WTC11 (cell line): Measurements from ENCODE around the gene MYMK. TPM values are rescaled to one million over a fixed set of nuclear protein-coding genes. Genes with fewer than 3 reads are reported as not detected.
"Not testable (repeated sequence)": the region's sequence is repeated elsewhere in the genome, so short reads cannot be mapped to it uniquely, and the experiment has no call there.

Experiments
- ATAC-seq: fragments of 200-7000 bp; cut with Tn5 transposase; 2 replicates; pipeline ENCODE4 v1.10.0; 2021; ENCODE audit warnings: mild to moderate bottlenecking, moderate library complexity
- CTCF ChIA-PET: fragments of 300-600 bp; sonication (Branson Sonifier 250); formaldehyde crosslinking; loops from one replicate; lab custom pipeline; 2021; ENCODE audit warnings: antibody characterized with exemption; lab: Charles Lee
- POLR2A ChIA-PET: fragments of 350-600 bp; sonication (Branson Sonifier 250); formaldehyde crosslinking; loops from one replicate; lab custom pipeline; 2021; ENCODE audit warnings: antibody characterized with exemption; lab: Charles Lee
- DNase-seq: peaks from one replicate; pipeline ENCODE4 v3.0.0; 2021; ENCODE audit warnings: low spot score
- H3K27ac Mint-ChIP-seq: 2 replicates; pipeline ENCODE4 v1.8.0; 2021; ENCODE audit warnings: mixed read lengths
- H3K27me3 Mint-ChIP-seq: 2 replicates; pipeline ENCODE4 v1.8.0; 2021; ENCODE audit warnings: low read depth, mild to moderate bottlenecking, moderate library complexity, mixed read lengths
- H3K36me3 Mint-ChIP-seq: 2 replicates; pipeline ENCODE4 v1.8.0; 2021; ENCODE audit warnings: mixed read lengths
- H3K4me1 Mint-ChIP-seq: 2 replicates; pipeline ENCODE4 v1.8.0; 2022; ENCODE audit warnings: mixed read lengths
- H3K4me3 Mint-ChIP-seq: 2 replicates; pipeline ENCODE4 v1.8.0; 2021; ENCODE audit warnings: mild to moderate bottlenecking, moderate library complexity, mixed read lengths
- H3K9me3 Mint-ChIP-seq: 2 replicates; pipeline ENCODE4 v1.8.0; 2021; ENCODE audit warnings: mixed read lengths
- KAT7 ChIP-seq: sonication (generic); formaldehyde crosslinking; IDR thresholded peaks from 2 replicates; pipeline ENCODE4 v1.8.1; 2023; ENCODE audit warnings: missing genetic modification reagents, mild to moderate bottlenecking, borderline replicate concordance
- NFYB ChIP-seq: sonication (generic); formaldehyde crosslinking; conservative IDR thresholded peaks from 2 replicates; pipeline ENCODE4 v1.8.0; 2022; ENCODE audit warnings: low read depth, missing genetic modification reagents
- PRDM15 ChIP-seq: sonication (generic); formaldehyde crosslinking; IDR thresholded peaks from 2 replicates; pipeline ENCODE4 v1.8.0; 2022; ENCODE audit warnings: missing genetic modification reagents
- ZNF232 ChIP-seq: sonication (generic); formaldehyde crosslinking; IDR thresholded peaks from 2 replicates; pipeline ENCODE4 v1.8.0; 2022; ENCODE audit warnings: mild to moderate bottlenecking, missing genetic modification reagents
- ZNF263 ChIP-seq: sonication (generic); formaldehyde crosslinking; IDR thresholded peaks from 2 replicates; pipeline ENCODE4 v1.8.1; 2022; ENCODE audit warnings: low read depth, mild to moderate bottlenecking, moderate library complexity, missing genetic modification reagents
- ZNF671 ChIP-seq: fragments of 250-450 bp; sonication (Bioruptor Pico); IDR thresholded peaks from 2 replicates; pipeline ENCODE4 v1.8.0; 2021; ENCODE audit warnings: mild to moderate bottlenecking
- total RNA-seq: library from RNA; stranded (reverse); gene quantifications from 3 replicates; pipeline ENCODE4 v1.2.3, GENCODE V29; 2021
- TF ChIP-seq, protein P1 (sequence below): sonication (generic); formaldehyde crosslinking; IDR thresholded peaks from 2 replicates; pipeline ENCODE4 v1.8.0; 2023; ENCODE audit warnings: missing genetic modification reagents, mild to moderate bottlenecking, borderline replicate concordance
- TF ChIP-seq, protein P2 (sequence below): sonication (generic); formaldehyde crosslinking; IDR thresholded peaks from 2 replicates; pipeline ENCODE4 v1.8.1; 2023; ENCODE audit warnings: mild to moderate bottlenecking, missing genetic modification reagents, borderline replicate concordance
- TF ChIP-seq, protein P3 (sequence below): sonication (generic); formaldehyde crosslinking; IDR thresholded peaks from 2 replicates; pipeline ENCODE4 v1.8.1; 2022; ENCODE audit warnings: low read depth, missing genetic modification reagents, borderline replicate concordance
- TF ChIP-seq, protein P4 (sequence below): sonication (generic); formaldehyde crosslinking; conservative IDR thresholded peaks from 2 replicates; pipeline ENCODE4 v1.8.1; 2022; ENCODE audit warnings: mild to moderate bottlenecking, missing genetic modification reagents

MYMK gene
- total RNA-seq, 1 experiment from 2014 or later: not detected

DNA sequence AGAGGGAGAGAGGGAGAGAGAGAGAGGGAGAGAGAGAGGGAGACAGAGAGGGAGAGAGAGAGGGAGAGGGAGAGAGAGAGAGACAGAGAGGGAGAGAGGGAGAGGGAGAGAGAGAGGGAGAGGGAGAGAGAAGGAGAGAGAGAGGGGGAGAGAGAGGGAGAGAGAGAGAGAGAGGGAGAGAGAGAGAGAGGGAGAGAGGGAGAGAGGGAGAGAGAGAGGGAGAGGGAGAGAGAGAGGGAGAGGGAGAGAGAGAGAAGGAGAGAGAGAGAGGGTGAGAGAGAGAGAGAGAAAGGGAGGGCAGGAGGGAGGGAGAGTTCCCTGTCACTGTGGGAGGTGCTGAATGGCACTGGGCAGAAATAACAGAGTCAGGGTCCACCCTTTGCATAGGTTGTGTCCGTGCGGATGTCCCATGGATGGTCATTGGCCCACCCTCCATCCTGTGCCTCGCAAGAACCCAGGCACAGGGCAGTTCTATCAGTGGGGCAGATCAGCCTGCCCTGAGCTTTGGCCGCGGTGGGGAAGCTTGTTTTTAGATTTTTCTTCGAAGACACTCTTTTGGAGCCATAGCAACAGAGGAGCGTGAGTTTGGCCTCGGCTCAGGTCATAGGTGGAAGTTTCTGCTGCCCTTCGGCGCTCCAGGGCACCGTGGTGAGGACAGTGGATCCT lies 39.8 kb upstream of the MYMK start (continued):
- TF ChIP-seq, protein P1, sequence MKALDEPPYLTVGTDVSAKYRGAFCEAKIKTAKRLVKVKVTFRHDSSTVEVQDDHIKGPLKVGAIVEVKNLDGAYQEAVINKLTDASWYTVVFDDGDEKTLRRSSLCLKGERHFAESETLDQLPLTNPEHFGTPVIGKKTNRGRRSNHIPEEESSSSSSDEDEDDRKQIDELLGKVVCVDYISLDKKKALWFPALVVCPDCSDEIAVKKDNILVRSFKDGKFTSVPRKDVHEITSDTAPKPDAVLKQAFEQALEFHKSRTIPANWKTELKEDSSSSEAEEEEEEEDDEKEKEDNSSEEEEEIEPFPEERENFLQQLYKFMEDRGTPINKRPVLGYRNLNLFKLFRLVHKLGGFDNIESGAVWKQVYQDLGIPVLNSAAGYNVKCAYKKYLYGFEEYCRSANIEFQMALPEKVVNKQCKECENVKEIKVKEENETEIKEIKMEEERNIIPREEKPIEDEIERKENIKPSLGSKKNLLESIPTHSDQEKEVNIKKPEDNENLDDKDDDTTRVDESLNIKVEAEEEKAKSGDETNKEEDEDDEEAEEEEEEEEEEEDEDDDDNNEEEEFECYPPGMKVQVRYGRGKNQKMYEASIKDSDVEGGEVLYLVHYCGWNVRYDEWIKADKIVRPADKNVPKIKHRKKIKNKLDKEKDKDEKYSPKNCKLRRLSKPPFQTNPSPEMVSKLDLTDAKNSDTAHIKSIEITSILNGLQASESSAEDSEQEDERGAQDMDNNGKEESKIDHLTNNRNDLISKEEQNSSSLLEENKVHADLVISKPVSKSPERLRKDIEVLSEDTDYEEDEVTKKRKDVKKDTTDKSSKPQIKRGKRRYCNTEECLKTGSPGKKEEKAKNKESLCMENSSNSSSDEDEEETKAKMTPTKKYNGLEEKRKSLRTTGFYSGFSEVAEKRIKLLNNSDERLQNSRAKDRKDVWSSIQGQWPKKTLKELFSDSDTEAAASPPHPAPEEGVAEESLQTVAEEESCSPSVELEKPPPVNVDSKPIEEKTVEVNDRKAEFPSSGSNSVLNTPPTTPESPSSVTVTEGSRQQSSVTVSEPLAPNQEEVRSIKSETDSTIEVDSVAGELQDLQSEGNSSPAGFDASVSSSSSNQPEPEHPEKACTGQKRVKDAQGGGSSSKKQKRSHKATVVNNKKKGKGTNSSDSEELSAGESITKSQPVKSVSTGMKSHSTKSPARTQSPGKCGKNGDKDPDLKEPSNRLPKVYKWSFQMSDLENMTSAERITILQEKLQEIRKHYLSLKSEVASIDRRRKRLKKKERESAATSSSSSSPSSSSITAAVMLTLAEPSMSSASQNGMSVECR (CRISPR knock-in tag): no peak
- TF ChIP-seq, protein P2, sequence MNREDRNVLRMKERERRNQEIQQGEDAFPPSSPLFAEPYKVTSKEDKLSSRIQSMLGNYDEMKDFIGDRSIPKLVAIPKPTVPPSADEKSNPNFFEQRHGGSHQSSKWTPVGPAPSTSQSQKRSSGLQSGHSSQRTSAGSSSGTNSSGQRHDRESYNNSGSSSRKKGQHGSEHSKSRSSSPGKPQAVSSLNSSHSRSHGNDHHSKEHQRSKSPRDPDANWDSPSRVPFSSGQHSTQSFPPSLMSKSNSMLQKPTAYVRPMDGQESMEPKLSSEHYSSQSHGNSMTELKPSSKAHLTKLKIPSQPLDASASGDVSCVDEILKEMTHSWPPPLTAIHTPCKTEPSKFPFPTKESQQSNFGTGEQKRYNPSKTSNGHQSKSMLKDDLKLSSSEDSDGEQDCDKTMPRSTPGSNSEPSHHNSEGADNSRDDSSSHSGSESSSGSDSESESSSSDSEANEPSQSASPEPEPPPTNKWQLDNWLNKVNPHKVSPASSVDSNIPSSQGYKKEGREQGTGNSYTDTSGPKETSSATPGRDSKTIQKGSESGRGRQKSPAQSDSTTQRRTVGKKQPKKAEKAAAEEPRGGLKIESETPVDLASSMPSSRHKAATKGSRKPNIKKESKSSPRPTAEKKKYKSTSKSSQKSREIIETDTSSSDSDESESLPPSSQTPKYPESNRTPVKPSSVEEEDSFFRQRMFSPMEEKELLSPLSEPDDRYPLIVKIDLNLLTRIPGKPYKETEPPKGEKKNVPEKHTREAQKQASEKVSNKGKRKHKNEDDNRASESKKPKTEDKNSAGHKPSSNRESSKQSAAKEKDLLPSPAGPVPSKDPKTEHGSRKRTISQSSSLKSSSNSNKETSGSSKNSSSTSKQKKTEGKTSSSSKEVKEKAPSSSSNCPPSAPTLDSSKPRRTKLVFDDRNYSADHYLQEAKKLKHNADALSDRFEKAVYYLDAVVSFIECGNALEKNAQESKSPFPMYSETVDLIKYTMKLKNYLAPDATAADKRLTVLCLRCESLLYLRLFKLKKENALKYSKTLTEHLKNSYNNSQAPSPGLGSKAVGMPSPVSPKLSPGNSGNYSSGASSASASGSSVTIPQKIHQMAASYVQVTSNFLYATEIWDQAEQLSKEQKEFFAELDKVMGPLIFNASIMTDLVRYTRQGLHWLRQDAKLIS (CRISPR knock-in tag): no peak
- TF ChIP-seq ZNF232: no peak
- TF ChIP-seq ZNF263 (CRISPR knock-in tag): no peak
- TF ChIP-seq ZNF671 (CRISPR knock-in tag): no peak

DNA sequence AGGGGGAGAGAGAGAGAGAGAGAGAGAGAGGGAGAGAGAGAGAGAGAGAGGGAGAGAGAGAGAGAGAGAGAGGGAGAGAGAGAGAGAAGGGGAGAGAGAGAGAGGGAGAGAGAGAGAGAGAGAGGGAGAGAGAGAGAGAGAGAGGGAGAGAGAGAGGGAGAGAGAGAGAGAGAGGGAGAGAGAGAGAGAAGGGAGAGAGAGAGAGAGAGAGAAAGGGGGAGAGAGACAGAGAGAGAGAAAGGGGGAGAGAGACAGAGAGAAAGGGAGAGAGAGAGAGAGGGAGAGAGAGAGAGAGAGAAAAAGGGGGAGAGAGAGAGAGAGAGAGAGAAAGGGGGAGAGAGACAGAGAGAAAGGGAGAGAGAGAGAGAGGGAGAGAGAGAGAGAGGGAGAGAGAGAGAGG lies 39.1 kb upstream of the MYMK start:
- H3K27me3 Mint-ChIP-seq, H3K36me3 Mint-ChIP-seq, H3K9me3 Mint-ChIP-seq, DNase-seq, ATAC-seq, POLR2A ChIA-PET, CTCF ChIA-PET, H3K4me3 Mint-ChIP-seq, H3K27ac Mint-ChIP-seq: not testable (repeated sequence)
- peaks cover 11% of the 10 kb centered on the region for H3K4me1 Mint-ChIP-seq

DNA sequence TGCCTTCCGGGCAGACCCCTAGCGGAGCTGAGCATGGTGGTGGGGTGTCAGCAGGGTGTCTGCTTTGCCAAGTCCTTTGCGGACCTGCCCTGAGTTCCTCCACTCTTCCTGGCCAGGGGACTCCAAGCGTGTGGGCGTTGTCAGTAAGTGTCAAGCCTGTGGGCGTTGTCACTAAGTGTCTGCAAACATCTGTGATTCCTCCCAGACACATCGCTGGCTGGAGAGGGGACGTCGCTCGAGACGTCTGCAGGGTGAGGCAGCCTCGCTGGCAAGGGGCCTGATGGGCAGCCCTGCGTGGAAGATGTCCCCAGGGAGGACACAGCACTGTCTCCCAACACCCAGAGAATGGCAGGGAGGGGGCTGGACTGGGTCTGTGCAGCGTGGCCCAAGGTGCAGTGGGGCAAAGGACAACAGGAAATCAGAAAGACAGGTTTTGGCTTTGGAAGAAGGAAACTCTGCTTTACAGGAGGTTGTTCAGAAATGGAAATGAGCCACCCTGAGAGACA lies 38.6 kb upstream of the MYMK start:
- ATAC-seq: no peak
- no peak overlapping the region for H3K27ac Mint-ChIP-seq
- CTCF ChIA-PET: no interaction called here
- TF ChIP-seq, protein P3, sequence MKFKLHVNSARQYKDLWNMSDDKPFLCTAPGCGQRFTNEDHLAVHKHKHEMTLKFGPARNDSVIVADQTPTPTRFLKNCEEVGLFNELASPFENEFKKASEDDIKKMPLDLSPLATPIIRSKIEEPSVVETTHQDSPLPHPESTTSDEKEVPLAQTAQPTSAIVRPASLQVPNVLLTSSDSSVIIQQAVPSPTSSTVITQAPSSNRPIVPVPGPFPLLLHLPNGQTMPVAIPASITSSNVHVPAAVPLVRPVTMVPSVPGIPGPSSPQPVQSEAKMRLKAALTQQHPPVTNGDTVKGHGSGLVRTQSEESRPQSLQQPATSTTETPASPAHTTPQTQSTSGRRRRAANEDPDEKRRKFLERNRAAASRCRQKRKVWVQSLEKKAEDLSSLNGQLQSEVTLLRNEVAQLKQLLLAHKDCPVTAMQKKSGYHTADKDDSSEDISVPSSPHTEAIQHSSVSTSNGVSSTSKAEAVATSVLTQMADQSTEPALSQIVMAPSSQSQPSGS (CRISPR knock-in tag): no peak
- TF ChIP-seq PRDM15 (no peak), KAT7 (no peak), NFYB (CRISPR knock-in tag) (no peak)
- TF ChIP-seq, protein P1 (CRISPR knock-in tag): no peak
- TF ChIP-seq, protein P4, sequence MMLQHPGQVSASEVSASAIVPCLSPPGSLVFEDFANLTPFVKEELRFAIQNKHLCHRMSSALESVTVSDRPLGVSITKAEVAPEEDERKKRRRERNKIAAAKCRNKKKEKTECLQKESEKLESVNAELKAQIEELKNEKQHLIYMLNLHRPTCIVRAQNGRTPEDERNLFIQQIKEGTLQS: no peak

More for the DNA sequence above, 38.6 kb upstream of the MYMK start:
- no peaks in the 10 kb centered on the region; the same call in 1 of the 2 replicates for H3K9me3 Mint-ChIP-seq
- no peak for DNase-seq
- POLR2A ChIA-PET: no interaction called here
- H3K27me3 Mint-ChIP-seq: no peaks in the 10 kb centered on the region; the same call in 1 of the 2 replicates
- no peaks in the 10 kb centered on the region for H3K36me3 Mint-ChIP-seq
- H3K4me1 Mint-ChIP-seq: peaks cover 16% of the 10 kb centered on the region
- no peak overlapping the region for H3K4me3 Mint-ChIP-seq
